HG03135 (cell line): ENCODE results near the gene VAMP7.
"Not testable (repeated sequence)": the region's sequence is repeated elsewhere in the genome, so short reads cannot be mapped to it uniquely, and the experiment has no call there.

Experiments
- ATAC-seq: cut with Tn5 transposase; IDR thresholded peaks from one replicate; pipeline ENCODE4 v1.9.1; 2021; ENCODE audit warnings: mild to moderate bottlenecking, moderate library complexity; ENCODE audit not compliant: unreplicated experiment

Gene VAMP7

GRCh38 chrX:155986995-155987394 is 105.8 kb downstream of the VAMP7 start:
- not testable (repeated sequence) for ATAC-seq

- no peak for ATAC-seq
These were observed 107.7 kb downstream of the VAMP7 start for GRCh38 chrX:155988859-155989258.
